Stimulated activated effector memory CD8-positive, alpha-beta T cell treated with anti-CD3 and anti-CD28 coated beads, Interleukin-12 subunit alpha, Interleukin-12 subunit beta, amount 100 ng/mL, for 72 hours (primary cell): ENCODE results near the gene CREB5.
"Not testable (repeated sequence)": the region's sequence is repeated elsewhere in the genome, so short reads cannot be mapped to it uniquely, and the experiment has no call there.

Experiments used
- ATAC-seq: fragments of 150-1000 bp; cut with Tn5 transposase; 2 replicates; pipeline ENCODE4 v1.10.0; 2021
- DNase-seq, 2 donors: peaks; one replicate each; pipeline ENCODE4 v3.0.0; 2021 to 2022; ENCODE audit warnings: low spot score in 2 of 2
- H3K27ac Mint-ChIP-seq: one replicate; pipeline ENCODE4 v1.8.0; 2022; ENCODE audit warnings: mild to moderate bottlenecking, mixed read lengths
- H3K36me3 Mint-ChIP-seq: one replicate; pipeline ENCODE4 v1.8.0; 2022; ENCODE audit warnings: mild to moderate bottlenecking, mixed read lengths
- H3K4me1 Mint-ChIP-seq: one replicate; pipeline ENCODE4 v1.8.0; 2022; ENCODE audit warnings: mixed read lengths
- H3K4me3 Mint-ChIP-seq: one replicate; pipeline ENCODE4 v1.8.0; 2022; ENCODE audit warnings: mild to moderate bottlenecking, mixed read lengths
- H3K9me3 Mint-ChIP-seq: one replicate; pipeline ENCODE4 v1.8.0; 2022; ENCODE audit warnings: mixed read lengths

The CREB5 gene

DNA sequence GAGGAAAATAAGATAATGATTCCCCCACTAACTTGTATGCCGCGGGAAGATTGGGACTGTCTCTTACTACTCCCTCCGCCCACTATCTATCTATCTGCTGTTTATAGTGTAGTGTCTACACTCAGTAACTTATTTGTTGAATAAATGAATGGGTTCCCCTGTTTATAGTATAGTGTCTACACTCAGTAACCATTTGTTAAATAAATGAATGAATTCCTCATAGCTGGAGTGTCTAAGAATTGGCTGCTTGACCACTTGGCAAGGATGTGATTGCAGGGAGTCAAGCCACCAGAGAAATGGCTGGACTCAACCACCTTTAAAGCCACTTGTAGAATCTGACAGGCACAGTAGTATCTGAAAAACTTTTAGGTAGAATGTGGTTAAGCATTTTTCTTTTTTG is 398.7 kb downstream of the CREB5 start:
- Mint-ChIP-seq H3K27ac (no peak overlapping the region), H3K4me3 (no peak overlapping the region), H3K4me1 (no peaks in the 10 kb centered on the region), H3K36me3 (no peaks in the 10 kb centered on the region), H3K9me3 (no peaks in the 10 kb centered on the region)
- DNase-seq (no peak), ATAC-seq (no peak)

DNA sequence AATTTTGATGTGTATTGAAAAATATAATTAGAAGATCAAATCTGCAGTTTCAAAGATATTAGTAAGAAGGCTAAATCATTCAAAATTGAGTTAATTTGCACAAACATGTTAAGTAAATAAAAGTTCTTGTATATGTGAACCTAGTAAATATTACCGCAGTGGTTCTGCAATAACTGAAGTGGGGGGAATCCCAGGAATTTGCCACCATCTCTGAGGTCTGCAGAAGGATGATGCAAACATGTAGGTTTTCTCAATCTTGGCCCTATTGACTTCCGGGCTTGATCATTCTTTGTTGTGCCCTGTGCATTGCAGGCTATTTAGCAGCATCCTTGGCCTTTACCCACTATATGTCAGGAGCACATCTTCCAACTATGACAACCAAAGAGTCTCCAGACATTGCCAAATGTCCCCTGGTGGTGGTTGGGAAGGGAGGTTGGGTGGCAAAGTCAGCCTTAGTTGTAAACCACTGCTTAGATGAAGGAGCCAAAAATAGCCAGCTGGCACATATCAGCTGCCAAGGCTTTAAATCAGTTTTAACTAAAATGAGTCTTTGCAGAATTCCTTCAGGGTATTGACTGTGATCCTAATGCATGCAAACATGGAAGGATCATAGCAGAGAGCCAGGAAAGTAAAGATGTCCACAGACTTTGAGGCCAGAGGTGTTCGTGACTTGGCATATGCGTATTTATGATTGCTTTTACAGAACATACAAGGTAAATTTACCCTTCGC is 399.5 kb downstream of the CREB5 start:
- no peak for DNase-seq
- H3K27ac Mint-ChIP-seq = no peak overlapping the region
- no peaks in the 10 kb centered on the region for H3K9me3 Mint-ChIP-seq
- H3K36me3 Mint-ChIP-seq = no peaks in the 10 kb centered on the region
- no peaks in the 10 kb centered on the region for H3K4me1 Mint-ChIP-seq
- no peak overlapping the region for H3K4me3 Mint-ChIP-seq
- ATAC-seq = no peak

DNA sequence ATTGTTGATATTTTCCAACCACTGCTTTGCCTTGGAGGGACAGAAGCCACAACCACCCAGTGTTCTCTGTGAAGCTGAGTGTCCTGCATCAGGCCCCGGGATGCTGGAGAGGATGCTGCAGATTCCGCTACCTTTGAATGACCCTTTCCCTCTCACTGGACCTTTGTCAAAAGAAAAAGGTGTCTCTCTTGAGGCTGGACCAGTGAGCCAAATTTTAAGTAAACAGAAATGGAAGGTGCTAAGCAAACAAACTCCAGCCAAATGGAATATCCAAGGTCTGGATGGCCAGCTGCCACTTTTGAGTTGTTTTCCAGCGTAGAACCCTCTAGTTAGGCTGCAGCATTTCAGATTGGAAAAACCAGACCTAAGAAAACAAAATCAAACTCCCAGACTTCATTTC is 400.3 kb downstream of the CREB5 start:
- no peaks in the 10 kb centered on the region for H3K36me3 Mint-ChIP-seq
- H3K4me1 Mint-ChIP-seq = no peaks in the 10 kb centered on the region
- ATAC-seq (no peak), DNase-seq (no peak)
- no peak overlapping the region for H3K4me3 Mint-ChIP-seq
- no peaks in the 10 kb centered on the region for H3K9me3 Mint-ChIP-seq
- no peak overlapping the region for H3K27ac Mint-ChIP-seq

DNA sequence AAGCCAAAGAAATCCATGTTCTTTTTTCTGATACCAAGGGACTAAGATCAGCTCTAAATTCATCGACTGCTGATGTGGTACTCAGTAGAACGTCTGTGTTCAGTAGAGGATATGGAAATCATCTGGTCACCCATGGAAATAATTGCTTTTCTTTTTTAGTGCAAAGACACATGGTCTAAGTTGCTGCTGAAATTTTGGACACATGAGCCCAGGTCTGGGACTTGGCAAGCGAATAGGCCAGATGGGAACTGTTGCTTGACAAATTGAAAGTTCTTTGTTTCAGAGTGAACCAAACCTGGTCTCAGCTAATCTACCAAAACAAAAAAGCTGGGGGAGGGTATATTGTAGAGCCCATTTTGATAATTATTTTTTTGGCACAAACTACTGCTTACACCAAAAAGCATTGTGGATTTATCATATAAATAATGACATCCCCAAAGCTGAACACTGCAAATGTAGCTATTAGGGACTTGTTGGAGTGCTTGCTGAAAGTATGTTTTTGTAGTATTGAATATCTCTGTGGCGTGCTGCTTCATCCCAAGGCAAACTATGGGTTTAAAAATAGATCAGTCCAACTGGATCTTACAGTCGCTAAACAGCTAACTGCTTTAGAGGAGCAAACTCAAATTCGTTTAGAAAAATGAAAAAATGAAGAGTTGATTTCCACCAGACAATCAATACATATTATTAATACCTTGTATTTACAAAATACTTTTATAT is 401.1 kb downstream of the CREB5 start:
- Mint-ChIP-seq H3K36me3 (no peaks in the 10 kb centered on the region), H3K9me3 (no peaks in the 10 kb centered on the region), H3K4me1 (no peaks in the 10 kb centered on the region), H3K4me3 (no peak overlapping the region), H3K27ac (no peak overlapping the region)
- no peak for ATAC-seq
- DNase-seq = no peak

DNA sequence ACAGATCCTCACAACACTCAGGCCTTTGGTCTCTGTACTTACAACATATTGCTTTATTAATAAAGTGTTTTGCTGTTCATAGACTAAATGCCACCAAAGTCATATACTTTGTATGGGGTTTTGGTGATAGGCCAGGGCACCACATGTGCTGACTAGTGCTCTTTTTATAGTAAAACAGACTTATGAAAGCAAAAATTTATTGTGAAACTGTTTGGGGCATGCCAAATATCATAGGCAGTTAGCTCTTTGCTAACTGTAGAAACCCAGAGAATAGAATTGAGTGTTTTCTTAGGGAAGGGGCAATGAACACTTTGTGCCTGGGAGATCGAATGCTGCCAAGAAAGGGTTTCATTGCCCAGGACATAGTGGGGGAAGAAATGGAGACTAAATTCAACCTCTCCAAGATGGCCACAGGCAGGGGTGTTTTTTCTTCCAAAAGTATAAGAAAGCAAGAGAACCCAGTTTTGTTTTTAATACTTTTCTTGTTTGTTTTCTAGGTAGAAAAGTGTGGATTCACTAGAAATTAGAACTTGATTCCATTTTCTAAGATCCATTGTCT is 403.1 kb downstream of the CREB5 start:
- H3K36me3 Mint-ChIP-seq = no peaks in the 10 kb centered on the region
- DNase-seq (no peak), ATAC-seq (no peak)
- no peaks in the 10 kb centered on the region for H3K9me3 Mint-ChIP-seq
- no peak overlapping the region for H3K27ac Mint-ChIP-seq
- no peaks in the 10 kb centered on the region for H3K4me1 Mint-ChIP-seq
- H3K4me3 Mint-ChIP-seq = no peak overlapping the region

DNA sequence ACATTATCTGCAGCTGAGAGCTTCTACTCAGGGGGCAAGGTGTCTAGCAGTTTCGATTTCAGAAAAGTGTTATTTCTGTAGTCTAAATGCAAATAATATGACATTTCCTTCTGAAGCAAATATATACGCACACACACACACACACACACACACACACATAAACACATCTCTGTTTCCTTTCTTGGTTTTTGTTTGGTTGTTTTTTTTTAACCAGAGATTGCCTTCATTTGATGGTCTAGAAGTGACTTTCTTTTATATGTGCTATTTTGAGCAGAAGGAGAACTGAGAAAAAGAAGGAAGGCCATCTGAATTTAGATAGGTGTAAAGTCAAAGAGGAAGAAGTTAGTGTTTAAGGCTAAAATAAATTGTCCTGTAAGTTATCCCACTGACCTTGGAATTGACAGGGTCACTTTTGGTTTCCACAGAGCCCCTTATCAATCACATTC is 403.6 kb downstream of the CREB5 start:
- Mint-ChIP-seq H3K9me3 (no peaks in the 10 kb centered on the region), H3K4me1 (no peaks in the 10 kb centered on the region), H3K27ac (no peak overlapping the region), H3K4me3 (no peak overlapping the region), H3K36me3 (no peaks in the 10 kb centered on the region)
- ATAC-seq (no peak), DNase-seq (no peak)

DNA sequence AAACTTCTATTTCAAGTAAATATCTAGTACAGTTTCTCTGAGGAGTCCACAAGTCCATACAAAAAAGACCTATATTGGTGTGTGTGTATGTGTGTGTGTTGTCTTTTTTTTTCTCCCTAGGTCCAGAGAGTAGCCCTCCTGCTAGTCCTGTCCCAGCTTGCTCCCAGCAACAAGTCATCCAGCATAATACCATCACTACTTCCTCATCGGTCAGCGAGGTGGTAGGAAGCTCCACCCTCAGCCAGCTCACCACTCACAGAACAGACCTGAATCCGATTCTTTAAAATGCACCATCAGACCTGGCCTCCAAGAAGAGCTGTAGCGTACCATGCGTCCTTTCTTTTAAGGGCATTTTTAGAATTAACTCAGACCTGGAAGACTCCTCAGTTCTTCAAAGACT is 406.7 kb downstream of the CREB5 start:
- Mint-ChIP-seq H3K27ac (no peak overlapping the region), H3K36me3 (no peaks in the 10 kb centered on the region), H3K9me3 (no peaks in the 10 kb centered on the region), H3K4me3 (no peak overlapping the region), H3K4me1 (no peaks in the 10 kb centered on the region)
- DNase-seq = no peak
- ATAC-seq = no peak

DNA sequence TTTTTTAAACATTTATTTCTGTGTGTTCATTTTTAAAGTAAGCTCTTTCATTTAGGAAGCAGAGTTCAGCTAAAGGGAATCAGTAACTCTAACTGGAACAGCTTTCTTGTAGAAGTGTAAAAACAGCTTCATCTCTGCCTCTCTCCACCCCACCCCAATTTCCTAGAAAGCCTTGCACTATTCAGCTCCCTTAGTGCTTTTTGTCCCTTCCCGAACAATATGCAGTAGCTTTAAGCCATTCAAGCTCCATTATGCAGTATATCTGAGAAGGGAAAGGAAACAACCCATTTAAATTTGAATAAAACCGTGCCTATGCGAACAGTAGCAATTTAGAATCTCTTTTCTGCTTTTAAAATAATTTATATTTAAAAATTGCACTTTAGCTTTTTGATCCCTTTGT is 411.3 kb downstream of the CREB5 start:
- no peaks in the 10 kb centered on the region for H3K36me3 Mint-ChIP-seq
- ATAC-seq (no peak), DNase-seq (no peak)
- H3K9me3 Mint-ChIP-seq = no peaks in the 10 kb centered on the region
- H3K27ac Mint-ChIP-seq = no peak overlapping the region
- H3K4me3 Mint-ChIP-seq = no peak overlapping the region
- H3K4me1 Mint-ChIP-seq = no peaks in the 10 kb centered on the region

DNA sequence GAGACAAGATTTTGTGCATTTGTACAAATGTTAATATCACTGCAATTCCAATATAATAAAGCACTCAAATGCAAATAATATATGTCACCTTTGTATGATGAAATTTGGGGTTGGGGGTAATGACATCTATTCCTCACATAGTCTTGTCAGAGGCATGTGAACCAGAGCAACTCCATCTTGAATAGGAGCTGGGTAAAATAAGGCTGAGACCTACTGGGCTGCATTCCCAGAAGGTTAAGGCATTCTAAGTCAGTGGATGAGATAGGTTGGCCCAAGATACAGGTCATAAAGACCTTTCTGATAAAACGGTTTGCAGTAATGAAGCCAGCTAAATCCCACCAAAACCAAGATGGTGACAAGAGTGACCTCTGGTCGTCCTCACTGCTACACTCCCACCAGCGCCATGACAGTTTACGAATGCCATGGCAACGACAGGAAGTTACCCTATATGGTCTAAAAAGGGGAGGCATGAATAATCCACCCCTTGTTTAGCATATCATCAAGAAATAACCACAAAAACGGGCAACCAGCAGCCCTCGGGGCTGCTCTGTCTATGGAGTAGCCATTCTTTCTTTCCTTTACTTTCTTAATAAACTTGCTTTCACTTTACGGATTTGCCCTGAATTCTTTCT is 413.6 kb downstream of the CREB5 start:
- not testable (repeated sequence) for H3K36me3 Mint-ChIP-seq, H3K4me1 Mint-ChIP-seq, H3K9me3 Mint-ChIP-seq, H3K27ac Mint-ChIP-seq, H3K4me3 Mint-ChIP-seq, ATAC-seq, DNase-seq

DNA sequence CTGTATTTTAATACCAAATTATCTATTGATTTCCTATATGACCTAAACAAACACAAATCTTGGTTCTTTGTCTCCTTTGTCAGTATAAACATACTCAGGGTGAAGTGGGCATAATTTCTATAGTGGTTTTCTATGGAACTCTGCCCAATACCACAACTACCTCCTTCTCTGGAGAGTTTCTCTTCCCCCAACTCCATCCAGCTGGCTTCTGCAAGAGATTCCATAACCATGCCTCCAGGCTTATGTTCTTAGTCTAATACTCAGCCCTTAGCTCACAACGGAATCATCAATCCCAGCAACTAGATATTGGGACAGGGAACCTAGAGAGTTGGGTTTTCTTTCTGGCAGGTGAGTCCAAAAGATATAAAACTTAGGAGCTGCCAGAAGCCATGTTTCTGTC is 418.5 kb downstream of the CREB5 start:
- no peak for ATAC-seq
- H3K4me3 Mint-ChIP-seq = no peak overlapping the region
- H3K36me3 Mint-ChIP-seq = no peaks in the 10 kb centered on the region
- no peaks in the 10 kb centered on the region for H3K9me3 Mint-ChIP-seq
- no peak overlapping the region for H3K27ac Mint-ChIP-seq
- no peak for DNase-seq
- H3K4me1 Mint-ChIP-seq = no peaks in the 10 kb centered on the region

DNA sequence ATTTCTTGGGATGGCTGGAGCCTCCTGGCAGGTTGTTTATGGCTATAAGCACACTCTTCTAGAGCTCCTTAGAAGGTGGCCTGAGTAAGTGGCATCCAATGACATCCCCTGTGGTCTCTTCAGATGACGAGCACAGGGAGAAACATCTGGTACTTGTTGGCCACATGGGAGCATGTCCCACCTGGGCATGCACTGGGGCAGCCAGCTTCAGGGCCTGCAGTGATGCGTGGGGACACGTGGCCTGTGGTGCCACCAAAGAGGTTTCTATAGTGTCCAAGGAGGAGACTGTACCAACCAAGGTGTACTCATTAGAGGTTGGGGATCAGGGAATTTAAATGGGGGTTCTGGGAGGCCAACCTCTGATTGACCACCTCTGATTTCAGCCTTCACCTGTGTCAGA is 420.4 kb downstream of the CREB5 start:
- H3K36me3 Mint-ChIP-seq = no peaks in the 10 kb centered on the region
- ATAC-seq (no peak), DNase-seq (no peak)
- no peaks in the 10 kb centered on the region for H3K9me3 Mint-ChIP-seq
- no peak overlapping the region for H3K4me3 Mint-ChIP-seq
- no peaks in the 10 kb centered on the region for H3K4me1 Mint-ChIP-seq
- H3K27ac Mint-ChIP-seq = no peak overlapping the region

DNA sequence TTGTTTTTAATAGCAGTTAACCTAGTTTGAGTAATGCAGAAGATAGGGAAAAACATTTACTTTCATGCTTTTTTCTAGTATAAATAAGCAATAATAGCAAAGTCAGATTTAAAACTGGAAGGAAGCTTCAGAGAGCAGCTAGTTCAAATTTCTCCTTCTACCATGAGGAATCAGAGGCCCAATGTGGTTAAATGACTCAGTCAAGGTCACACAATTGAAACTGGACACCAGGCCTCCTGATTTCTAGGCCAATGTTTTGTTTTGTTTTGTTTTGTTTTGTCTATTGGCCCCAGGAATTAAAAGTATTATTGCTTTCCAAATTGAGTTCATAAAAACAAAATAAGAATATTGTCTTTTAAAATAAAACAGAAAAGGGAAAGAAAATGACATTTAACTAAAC is 423.5 kb downstream of the CREB5 start:
- no peak overlapping the region for H3K4me3 Mint-ChIP-seq
- no peaks in the 10 kb centered on the region for H3K36me3 Mint-ChIP-seq
- ATAC-seq (no peak), DNase-seq (no peak)
- no peaks in the 10 kb centered on the region for H3K4me1 Mint-ChIP-seq
- H3K27ac Mint-ChIP-seq = no peak overlapping the region
- no peaks in the 10 kb centered on the region for H3K9me3 Mint-ChIP-seq

DNA sequence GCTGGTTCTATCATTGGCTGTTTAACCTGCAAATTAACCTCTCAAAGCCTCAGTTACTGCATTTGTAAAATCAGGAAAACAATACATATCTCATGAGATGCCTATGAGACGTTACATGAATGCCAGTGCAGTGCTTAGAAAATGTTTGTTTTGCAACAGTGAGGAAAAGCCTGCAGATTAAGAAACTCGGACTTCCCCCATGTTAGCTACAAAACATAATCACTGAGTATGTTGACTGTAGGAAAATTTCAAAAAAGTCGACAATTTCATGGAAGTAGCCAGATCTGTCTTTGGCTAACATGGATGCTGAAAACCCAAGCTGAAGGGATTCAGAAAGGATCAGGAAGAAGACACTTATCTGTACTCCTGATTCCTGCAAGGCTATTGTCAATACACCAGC is 424.4 kb downstream of the CREB5 start:
- no peak overlapping the region for H3K27ac Mint-ChIP-seq
- no peak for DNase-seq

DNA sequence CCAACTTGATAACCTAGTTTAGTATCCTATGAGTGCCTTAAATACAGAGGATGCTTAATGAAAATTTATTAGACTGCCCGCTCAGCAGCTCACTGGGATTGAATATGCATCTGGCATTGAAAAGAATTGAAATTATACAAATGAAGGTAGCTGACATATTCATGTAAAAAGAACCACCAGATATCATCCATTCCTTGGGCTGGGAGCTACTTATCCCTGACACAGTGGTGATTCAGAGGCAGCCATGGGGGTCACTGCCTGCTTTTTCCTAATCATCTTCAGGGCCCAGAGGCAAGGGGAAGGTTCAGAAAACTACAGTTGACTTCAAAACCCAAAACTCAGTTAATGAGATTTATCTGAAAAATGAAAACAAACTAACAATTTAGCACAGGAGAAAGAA is 424.9 kb downstream of the CREB5 start:
- DNase-seq = no peak
- H3K4me1 Mint-ChIP-seq = no peaks in the 10 kb centered on the region
- no peaks in the 10 kb centered on the region for H3K36me3 Mint-ChIP-seq
- H3K27ac Mint-ChIP-seq = no peak overlapping the region
- no peak overlapping the region for H3K4me3 Mint-ChIP-seq
- H3K9me3 Mint-ChIP-seq = no peaks in the 10 kb centered on the region
- ATAC-seq = no peak

More for the DNA sequence above, 424.4 kb downstream of the CREB5 start:
- no peak for ATAC-seq
- Mint-ChIP-seq H3K36me3 (no peaks in the 10 kb centered on the region), H3K9me3 (no peaks in the 10 kb centered on the region), H3K4me3 (no peak overlapping the region), H3K4me1 (no peaks in the 10 kb centered on the region)

DNA sequence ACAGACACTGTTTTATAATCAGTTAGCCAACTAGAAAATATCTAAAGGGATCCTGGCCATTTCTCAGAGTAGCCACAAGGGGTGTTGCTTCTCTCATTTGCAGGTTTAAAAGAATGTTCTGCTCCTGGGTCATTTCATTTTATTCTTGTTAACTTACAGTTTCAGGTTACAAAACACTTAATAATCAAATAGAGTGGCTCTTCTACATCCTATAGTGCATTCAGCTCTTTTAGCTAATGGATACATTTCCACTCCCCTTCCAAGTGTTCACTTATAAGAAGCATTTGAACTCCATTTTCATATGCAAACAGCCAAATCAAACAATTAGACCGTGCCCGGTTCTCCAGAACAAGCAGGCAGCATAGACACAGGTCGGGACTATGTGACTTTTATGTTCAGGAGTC is 428.3 kb downstream of the CREB5 start:
- no peak overlapping the region for H3K4me3 Mint-ChIP-seq
- DNase-seq = no peak

DNA sequence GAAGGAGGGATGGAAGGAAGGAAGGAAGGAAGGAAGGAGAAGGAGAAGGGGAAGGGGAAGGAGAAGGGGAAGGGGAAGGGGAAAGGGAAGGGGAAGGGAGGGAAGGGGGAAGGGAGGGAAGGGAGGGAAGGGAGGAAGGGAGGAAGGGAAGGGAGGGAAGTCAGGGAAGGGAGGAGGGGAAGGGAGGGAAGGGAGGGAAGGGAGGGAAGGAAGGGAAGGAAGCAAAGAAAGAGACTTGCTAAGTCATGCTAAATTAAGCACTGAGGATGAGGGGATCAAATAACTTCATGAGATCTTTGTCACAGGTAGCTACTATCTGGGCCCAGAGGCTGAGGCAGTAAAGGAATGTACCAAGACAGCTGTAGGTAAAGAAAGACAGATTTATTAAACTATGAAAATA is 429.4 kb downstream of the CREB5 start:
- H3K36me3 Mint-ChIP-seq = no peaks in the 10 kb centered on the region
- no peak for DNase-seq
- no peaks in the 10 kb centered on the region for H3K9me3 Mint-ChIP-seq
- no peak overlapping the region for H3K4me3 Mint-ChIP-seq
- ATAC-seq = no peak
- H3K27ac Mint-ChIP-seq = no peak overlapping the region
- no peaks in the 10 kb centered on the region for H3K4me1 Mint-ChIP-seq

More for the DNA sequence above, 428.3 kb downstream of the CREB5 start:
- no peaks in the 10 kb centered on the region for H3K36me3 Mint-ChIP-seq
- H3K4me1 Mint-ChIP-seq = no peaks in the 10 kb centered on the region
- H3K27ac Mint-ChIP-seq = no peak overlapping the region
- no peaks in the 10 kb centered on the region for H3K9me3 Mint-ChIP-seq
- no peak for ATAC-seq
